Spleen (tissue), 11 donors: ENCODE measurements around the gene SZRD1. TPM values are rescaled to one million over a fixed set of nuclear protein-coding genes. Genes with fewer than 3 reads are reported as not detected.
A peak's percentile ranks its signal among the peaks of the same experiment; 100 is the strongest.
"Not testable (repeated sequence)": the region's sequence is repeated elsewhere in the genome, so short reads cannot be mapped to it uniquely, and the experiment has no call there.

Source experiments
- DNase-seq: peaks from one replicate; pipeline ENCODE4 v3.0.0-alpha.2; 2020
- H3K27ac ChIP-seq, 8 donors: fragments of 200-600 bp; sonication (generic) in 7 of 8; 1 replicate in 4 of 8; 2 replicates in 4 of 8; pipeline versions ENCODE4 v1.5.0 to v1.8.0; 2016 to 2021; ENCODE audit warnings: inconsistent platforms in 4 of 8, mild to moderate bottlenecking in 4 of 8, moderate library complexity in 1 of 8
- H3K27me3 ChIP-seq, 7 donors: fragments of 200-600 bp; sonication (generic) in 6 of 7; replicated peaks in 1 of 7; 1 replicate in 4 of 7; 2 replicates in 3 of 7; pipeline versions ENCODE4 v1.5.0 to v1.8.0; 2016 to 2021; ENCODE audit warnings: inconsistent platforms in 3 of 7, mild to moderate bottlenecking in 1 of 7
- H3K36me3 ChIP-seq, 6 donors: fragments of 200-600 bp; sonication (generic) in 5 of 6; 1 replicate in 4 of 6; 2 replicates in 2 of 6; pipeline versions ENCODE4 v1.5.0 to v1.8.0; 2016 to 2021; ENCODE audit warnings: inconsistent platforms in 2 of 6
- H3K4me1 ChIP-seq, 6 donors: fragments of 200-600 bp; sonication (generic) in 5 of 6; 1 replicate in 3 of 6; 2 replicates in 3 of 6; pipeline versions ENCODE4 v1.5.0 to v1.8.0; 2016 to 2021; ENCODE audit warnings: inconsistent platforms in 3 of 6
- H3K4me3 ChIP-seq, 8 donors: fragments of 200-600 bp; sonication (generic) in 7 of 8; 1 replicate in 4 of 8; 2 replicates in 4 of 8; pipeline versions ENCODE4 v1.5.0 to v1.8.0; 2016 to 2021; ENCODE audit warnings: inconsistent platforms in 4 of 8, mild to moderate bottlenecking in 4 of 8, moderate library complexity in 2 of 8
- H3K9me3 ChIP-seq, 8 donors: fragments of 200-600 bp; sonication (generic) in 7 of 8; 1 replicate in 4 of 8; 2 replicates in 4 of 8; pipeline versions ENCODE4 v1.5.0 to v1.8.0; 2016 to 2021; ENCODE audit warnings: inconsistent platforms in 4 of 8
- CTCF ChIP-seq, 11 experiments: fragments of 200-600 bp in 7 of 11; fragments of 450-650 bp in 4 of 11; sonication (generic) in 4 of 11; IDR thresholded peaks in 8 of 11; conservative IDR thresholded peaks in 3 of 11; 1 replicate in 7 of 11; 2 replicates in 4 of 11; pipeline versions ENCODE4 v1.4.0 to v1.8.0; 2016 to 2021; ENCODE audit warnings: antibody characterized with exemption in 11 of 11, inconsistent platforms in 4 of 11, mild to moderate bottlenecking in 1 of 11
- POLR2A ChIP-seq, 3 donors: fragments of 450-650 bp; IDR thresholded peaks; one replicate each; pipeline ENCODE4 v1.5.1; 2017; ENCODE audit warnings: antibody characterized with exemption in 3 of 3, mild to moderate bottlenecking in 1 of 3
- POLR2AphosphoS5 ChIP-seq, 3 donors: sonication (generic); formaldehyde crosslinking; IDR thresholded peaks; one replicate each; pipeline ENCODE4 v1.5.1; 2017; ENCODE audit warnings: antibody characterized with exemption in 3 of 3
- WGBS, 5 donors: extraction: QIAGEN DNeasy Blood & Tissue Kit in 3 of 5; methylation state at CpG; one replicate each; pipeline versions ENCODE4 v1.1.5 to v1.1.7; 2013 to 2018; 5-methylcytosine and 5-hydroxymethylcytosine counted together
- intact Hi-C: fragments of 100-400 bp; cut with DNase I; formaldehyde crosslinking; loops from one replicate; pipeline ENCODE4 v1.15.0; 2023; ENCODE audit warnings: low total_unique reads
- polyA plus RNA-seq, 3 donors: library from polyadenylated mRNA; stranded (reverse); fragments of 200-250 nt; gene quantifications; one replicate each; pipeline ENCODE4 v1.2.1, GENCODE V29; 2013
- total RNA-seq, 7 donors: library from RNA; depleted of rRNA in 3 of 7; stranded (reverse); fragments of >200 nt in 3 of 7; fragmentation: NEBNext Ultra II Directional in 4 of 7; extraction: Animal tissue kit (Norgen Biotek cat#: 25700) in 4 of 7; gene quantifications; one replicate each; pipeline versions ENCODE4 v1.1.0 to v1.2.1, GENCODE V29; 2016 to 2021
- donor health status: healthy with polysubstance abuse.
- donor health status: DM: no; HTN: no; CAD: no; lungs with moderate emphysema.
- donor health status: DM: no; HTN: no; CAD: no.
- donor health status: Bipolar disorder and iron deficiency.
- donor health status: healthy.
- donor health status: DM: no; HTN: no; CAD: no.
- donor health status: DM: yes; HTN: yes; CAD: no.

SZRD1 gene
- total and polyA plus RNA-seq, 10 donors = 37.8 to 129 (median 84.6) TPM

GRCh38 chr1:16352842-16353535 is 14.1 kb upstream of the SZRD1 start:
- Histone ChIP-seq H3K27ac (peak overlapping the region; percentile 83 to 98 (median 93)), H3K36me3 (peaks cover 0 to 5% (median 0%) of the 10 kb centered on the region in 6 donors), H3K9me3 (no peaks in the 10 kb centered on the region), H3K4me3 (peak overlapping the region; percentile 75 to 95 (median 80)), H3K4me1 (peaks cover 23 to 50% (median 40%) of the 10 kb centered on the region in 6 donors), H3K27me3 (no peaks in the 10 kb centered on the region)
- WGBS, 5 donors = 53 to 60% (median 55%) methylated on average over 11 of the region's 11 CpGs
- no peak for DNase-seq
- intact Hi-C loops = loop anchor here (10.0 kb wide), 1 partner anchor 108 kb away; no protein-coding TSS in a partner anchor
- TF ChIP-seq POLR2AphosphoS5 (IDR thresholded peaks at IDR 0.05) = no peak
- TF ChIP-seq POLR2A (IDR thresholded peaks at IDR 0.05) = no peak
- TF ChIP-seq CTCF (IDR thresholded peaks at IDR 0.05 in 8 of 11, conservative IDR thresholded peaks at IDR 0.05 in 3 of 11) = no peak

GRCh38 chr1:16354619-16355018 is 12.4 kb upstream of the SZRD1 start:
- no peak for TF ChIP-seq POLR2AphosphoS5 (IDR thresholded peaks at IDR 0.05)
- Histone ChIP-seq H3K36me3 (no peaks in the 10 kb centered on the region), H3K4me1 (peaks cover 18 to 34% (median 26%) of the 10 kb centered on the region in 6 donors), H3K27ac (no peak overlapping the region), H3K4me3 (no peak overlapping the region), H3K9me3 (no peaks in the 10 kb centered on the region), H3K27me3 (no peaks in the 10 kb centered on the region)
- WGBS, 5 donors = 88 to 96% (median 94%) methylated on average over 2 of the region's 2 CpGs
- intact Hi-C loops = loop anchor here (10.0 kb wide), 1 partner anchor 110 kb away; no protein-coding TSS in a partner anchor
- no peak for DNase-seq

- H3K36me3 ChIP-seq = no peaks in the 10 kb centered on the region
- TF ChIP-seq POLR2A (IDR thresholded peaks at IDR 0.05) = no peak
- no peak for DNase-seq
- WGBS, 5 donors = 82 to 92% (median 90%) methylated on average over 3 of the region's 3 CpGs
- intact Hi-C loops = loop anchor here (10.0 kb wide), 1 partner anchor 112 kb away; no protein-coding TSS in a partner anchor
- no peaks in the 10 kb centered on the region for H3K27me3 ChIP-seq
- no peak overlapping the region for H3K4me3 ChIP-seq
- no peak overlapping the region for H3K27ac ChIP-seq
- H3K4me1 ChIP-seq = peaks cover 0 to 12% (median 8%) of the 10 kb centered on the region in 6 donors
- H3K9me3 ChIP-seq = no peaks in the 10 kb centered on the region
Observed at GRCh38 chr1:16356867-16357266, 10.2 kb upstream of the SZRD1 start.

GRCh38 chr1:16365146-16365498 is 1.9 kb upstream of the SZRD1 start:
- H3K9me3 ChIP-seq, H3K27me3 ChIP-seq, H3K36me3 ChIP-seq, H3K4me3 ChIP-seq, intact Hi-C loops, DNase-seq: not testable (repeated sequence)
- Histone ChIP-seq H3K4me1 (peaks cover 27 to 64% (median 47%) of the 10 kb centered on the region in 6 donors), H3K27ac (peak overlapping the region in 7 of 8 donors; percentile 55 to 99 (median 75))
- 54 to 84% (median 69%) methylated on average over 3 of the region's 3 CpGs for WGBS, 5 donors

- H3K4me3 ChIP-seq = peak overlapping the region; percentile 71 to 93 (median 86)
- no peak for DNase-seq
- no peaks in the 10 kb centered on the region for H3K27me3 ChIP-seq
- H3K36me3 ChIP-seq = peaks cover 0 to 5% (median 0%) of the 10 kb centered on the region in 6 donors
- peak in 2 of 3 donors; percentile 52 to 60 for TF ChIP-seq POLR2A (IDR thresholded peaks at IDR 0.05)
- peak; percentile 95 to 98 (median 96) for TF ChIP-seq POLR2AphosphoS5 (IDR thresholded peaks at IDR 0.05)
- peak in 6 of 11 experiments; percentile 2 to 21 (median 9) for TF ChIP-seq CTCF (IDR thresholded peaks at IDR 0.05 in 8 of 11, conservative IDR thresholded peaks at IDR 0.05 in 3 of 11)
- intact Hi-C loops = no loop called here
- H3K4me1 ChIP-seq = peaks cover 42 to 87% (median 70%) of the 10 kb centered on the region in 6 donors
- WGBS, 5 donors = 0 to 1% (median 0%) methylated on average over 35 to 47 of the region's 47 CpGs
- H3K9me3 ChIP-seq = no peaks in the 10 kb centered on the region
- peak overlapping the region; percentile 94 to 99 (median 98) for H3K27ac ChIP-seq
Observed at GRCh38 chr1:16367258-16367967, 371 bp downstream of the SZRD1 start.
